Fibroblast of villous mesenchyme (primary cell): ENCODE results near the gene KLHL9. TPM values are rescaled to one million over a fixed set of nuclear protein-coding genes. Genes with fewer than 3 reads are reported as not detected.

ENCODE experiments used
- DNase-seq: peaks from one replicate; pipeline ENCODE4 v3.0.0-alpha.2; 2010; ENCODE audit warnings: low read depth
- H3K4me3 ChIP-seq: 2 replicates; pipeline ENCODE4 v1.5.1; 2011; ENCODE audit warnings: low read depth, mild to moderate bottlenecking, low read length
- total RNA-seq: library from RNA; depleted of rRNA; stranded (reverse); fragments of >200 nt; gene quantifications from 2 replicates; pipeline ENCODE4 v1.2.3, GENCODE V29; 2012
- TF ChIP-seq, protein P1 (sequence below): IDR thresholded peaks from 2 replicates; pipeline ENCODE4 v1.5.1; 2012; ENCODE audit warnings: low read depth, mild to moderate bottlenecking, low read length; ENCODE audit not compliant: insufficient read depth

The KLHL9 gene
- total RNA-seq, 1 donor = 57.9 TPM

DNA sequence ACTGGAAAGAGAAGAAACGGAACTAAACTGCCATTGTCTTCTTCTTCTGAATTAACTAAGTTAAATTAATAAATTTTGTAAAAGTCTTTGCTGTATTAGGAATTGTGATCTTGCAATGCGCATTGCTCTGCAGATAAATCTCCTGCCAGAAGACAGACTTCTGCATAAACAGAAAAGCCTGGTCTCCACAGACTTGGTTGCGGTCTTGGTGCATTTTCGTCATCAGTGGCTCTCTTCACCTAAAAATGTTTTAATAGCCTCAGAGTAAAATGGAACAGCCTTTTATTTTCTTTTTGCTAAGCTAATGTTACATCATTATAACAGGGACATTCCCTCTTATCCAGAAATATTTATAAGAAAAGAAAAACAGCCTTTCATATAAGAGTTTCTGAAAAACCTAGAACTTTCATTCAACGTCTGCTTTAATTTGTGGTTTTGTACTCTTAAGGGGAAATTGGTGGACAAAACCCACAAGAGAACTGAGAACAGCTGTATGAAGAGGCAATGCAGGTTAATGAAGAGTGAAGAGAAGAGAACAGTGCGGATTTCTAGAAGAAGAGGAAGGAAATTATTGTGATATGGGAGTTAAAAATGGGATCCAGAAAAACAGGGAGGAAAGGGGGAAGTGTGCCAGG is 40.2 kb downstream of the KLHL9 start:
- TF ChIP-seq, protein P1, sequence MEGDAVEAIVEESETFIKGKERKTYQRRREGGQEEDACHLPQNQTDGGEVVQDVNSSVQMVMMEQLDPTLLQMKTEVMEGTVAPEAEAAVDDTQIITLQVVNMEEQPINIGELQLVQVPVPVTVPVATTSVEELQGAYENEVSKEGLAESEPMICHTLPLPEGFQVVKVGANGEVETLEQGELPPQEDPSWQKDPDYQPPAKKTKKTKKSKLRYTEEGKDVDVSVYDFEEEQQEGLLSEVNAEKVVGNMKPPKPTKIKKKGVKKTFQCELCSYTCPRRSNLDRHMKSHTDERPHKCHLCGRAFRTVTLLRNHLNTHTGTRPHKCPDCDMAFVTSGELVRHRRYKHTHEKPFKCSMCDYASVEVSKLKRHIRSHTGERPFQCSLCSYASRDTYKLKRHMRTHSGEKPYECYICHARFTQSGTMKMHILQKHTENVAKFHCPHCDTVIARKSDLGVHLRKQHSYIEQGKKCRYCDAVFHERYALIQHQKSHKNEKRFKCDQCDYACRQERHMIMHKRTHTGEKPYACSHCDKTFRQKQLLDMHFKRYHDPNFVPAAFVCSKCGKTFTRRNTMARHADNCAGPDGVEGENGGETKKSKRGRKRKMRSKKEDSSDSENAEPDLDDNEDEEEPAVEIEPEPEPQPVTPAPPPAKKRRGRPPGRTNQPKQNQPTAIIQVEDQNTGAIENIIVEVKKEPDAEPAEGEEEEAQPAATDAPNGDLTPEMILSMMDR = no peak
- H3K4me3 ChIP-seq = no peak overlapping the region
- DNase-seq = no peak

DNA sequence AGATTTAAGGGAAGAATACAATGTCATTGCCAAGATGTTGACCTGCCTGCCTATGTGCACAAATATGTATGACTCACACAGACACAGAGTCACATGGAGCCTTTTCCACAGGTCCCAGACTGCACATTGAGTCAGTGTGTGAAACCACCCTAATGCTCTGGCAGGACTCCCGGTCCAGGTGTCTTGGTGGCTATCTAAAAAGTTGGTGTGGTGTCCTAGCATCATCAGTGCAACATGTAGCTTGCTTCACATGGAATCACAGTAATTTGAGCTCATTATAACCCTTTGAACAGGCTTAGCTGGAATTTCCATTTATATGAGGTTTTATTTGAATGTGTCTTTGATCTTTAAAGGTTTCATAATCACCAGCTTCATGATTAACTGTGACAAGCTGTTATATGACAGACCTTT is 40.8 kb downstream of the KLHL9 start:
- TF ChIP-seq, protein P1 = no peak
- peak; percentile 21 for DNase-seq
- no peak overlapping the region for H3K4me3 ChIP-seq

DNA sequence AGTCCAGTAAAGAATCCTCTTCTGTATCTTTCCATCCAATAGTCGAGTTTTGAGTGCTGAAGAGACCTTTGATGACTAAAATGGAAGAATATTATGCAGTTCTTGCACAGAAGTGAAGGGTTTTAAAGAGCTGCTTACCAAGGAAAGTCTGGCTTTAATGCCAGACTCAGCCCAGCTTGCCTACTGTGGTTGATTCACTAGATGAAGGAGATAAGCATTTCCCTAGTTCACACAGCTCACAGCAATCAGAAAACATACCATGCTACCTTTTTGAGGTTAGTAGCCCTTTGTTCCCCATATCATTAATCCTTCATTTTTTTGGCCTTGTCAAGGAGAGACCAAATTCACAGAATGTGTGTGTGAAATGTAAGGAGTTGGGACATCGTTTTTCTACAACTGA is 45.4 kb downstream of the KLHL9 start:
- no peak overlapping the region for H3K4me3 ChIP-seq
- TF ChIP-seq, protein P1 = no peak
- DNase-seq = no peak

DNA sequence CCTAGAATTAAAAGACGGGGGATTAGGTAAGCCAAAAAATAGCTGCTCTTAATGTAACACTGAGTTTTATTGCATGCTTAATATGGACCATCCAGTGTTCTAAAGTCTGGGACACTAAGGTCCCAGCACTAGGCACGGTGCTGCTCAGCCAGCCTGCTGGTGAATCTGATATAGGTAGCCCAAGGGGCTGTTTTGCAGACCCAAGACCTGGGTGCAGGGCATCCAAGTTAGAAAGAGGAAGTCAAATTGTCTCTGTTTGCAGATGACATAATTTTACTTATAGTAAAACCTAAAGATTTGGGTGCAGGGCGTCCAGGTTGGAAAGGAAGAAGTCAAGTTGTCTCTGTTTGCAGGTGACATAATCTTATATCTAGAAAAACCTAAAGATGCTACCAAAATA is 47.9 kb downstream of the KLHL9 start:
- TF ChIP-seq, protein P1 = no peak
- H3K4me3 ChIP-seq = no peak overlapping the region
- DNase-seq = no peak

DNA sequence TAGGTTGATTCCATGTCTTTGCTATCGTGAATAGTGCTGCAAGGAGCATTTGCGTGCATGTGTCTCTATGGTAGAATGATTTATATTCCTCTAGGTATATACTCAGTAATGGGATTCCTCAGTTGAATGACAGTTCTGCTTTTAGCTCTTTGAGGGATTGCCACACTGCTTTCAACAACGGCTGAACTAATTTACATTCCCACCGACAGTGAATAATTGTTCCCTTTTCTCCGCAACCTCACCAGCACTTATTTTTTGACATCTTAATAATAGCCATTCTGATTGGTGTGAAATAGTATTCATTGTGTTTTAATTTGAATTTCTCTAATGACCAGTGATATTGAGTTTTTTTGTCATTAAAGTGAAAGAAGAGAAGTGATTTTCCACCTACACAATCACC is 48.5 kb downstream of the KLHL9 start:
- TF ChIP-seq, protein P1 = no peak
- no peak for DNase-seq

DNA sequence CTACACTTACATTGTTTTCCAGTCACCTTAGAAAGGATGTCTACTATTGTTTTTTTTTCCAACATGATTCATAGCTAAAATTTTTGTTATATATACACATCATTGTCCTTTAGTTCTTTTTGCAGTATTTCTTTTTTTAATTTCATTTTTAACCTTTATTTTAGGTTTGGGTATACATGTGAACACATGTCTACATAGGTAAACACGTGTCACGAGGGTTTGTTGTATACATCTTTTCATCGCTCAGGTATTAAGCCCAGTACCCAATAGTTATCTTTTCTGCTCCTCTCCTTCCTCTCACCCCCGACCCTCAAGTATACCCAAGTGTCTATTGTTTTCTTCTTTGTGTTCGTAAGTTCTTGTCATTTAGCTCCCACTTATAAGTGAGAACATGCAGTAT is 49.1 kb downstream of the KLHL9 start:
- DNase-seq = no peak
- no peak overlapping the region for H3K4me3 ChIP-seq
- TF ChIP-seq, protein P1 = no peak

More for the DNA sequence above, 48.5 kb downstream of the KLHL9 start:
- no peak overlapping the region for H3K4me3 ChIP-seq

DNA sequence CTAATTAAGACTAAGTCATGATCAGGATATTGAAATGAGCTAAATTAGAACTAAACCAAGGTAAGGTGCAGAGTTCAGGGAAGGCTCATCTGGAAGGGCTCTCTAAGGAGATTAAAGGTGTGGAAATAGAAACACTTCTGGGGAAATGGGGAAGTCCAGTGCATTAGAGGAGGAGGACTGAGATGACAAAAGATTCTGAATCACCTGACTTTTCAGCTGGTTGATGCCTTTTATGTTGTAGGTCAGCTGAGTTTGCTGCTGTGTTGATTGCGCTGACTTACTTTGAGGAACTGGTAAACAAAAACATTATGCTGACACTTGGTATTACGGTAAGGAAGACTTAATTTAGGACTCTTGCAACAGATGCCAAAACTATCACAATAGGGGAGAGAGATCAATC is 53.9 kb downstream of the KLHL9 start:
- H3K4me3 ChIP-seq = no peak overlapping the region
- TF ChIP-seq, protein P1 = no peak
- no peak for DNase-seq
